NCI-H1436 treated with DMSO at 0.1 percent for 48 hours (cell line): ENCODE results near the gene MPRIP.
"Not testable (repeated sequence)": the region's sequence is repeated elsewhere in the genome, so short reads cannot be mapped to it uniquely, and the experiment has no call there.

ENCODE experiments used
- DNase-seq: peaks from one replicate; lab custom pipeline; 2025; lab: John Stamatoyannopoulos, UW

Gene MPRIP

GRCh38 chr17:17186551-17187505 lies 144.6 kb downstream of the MPRIP start:
- no peak for DNase-seq

- DNase-seq, result no peak
Measured at GRCh38 chr17:17188586-17188985, 146.3 kb downstream of the MPRIP start.

- no peak for DNase-seq
Measured at GRCh38 chr17:17189559-17189958, 147.3 kb downstream of the MPRIP start.

GRCh38 chr17:17190188-17190587 lies 147.9 kb downstream of the MPRIP start:
- no peak for DNase-seq

- DNase-seq, result no peak
Measured at GRCh38 chr17:17191346-17191792, 149.1 kb downstream of the MPRIP start.

- DNase-seq, result no peak
Measured at GRCh38 chr17:17191961-17192381, 149.7 kb downstream of the MPRIP start.

GRCh38 chr17:17195466-17195865 lies 153.2 kb downstream of the MPRIP start:
- DNase-seq, result not testable (repeated sequence)

- DNase-seq, result no peak
Measured at GRCh38 chr17:17196776-17197175, 154.5 kb downstream of the MPRIP start.

GRCh38 chr17:17198281-17198680 lies 156.0 kb downstream of the MPRIP start:
- DNase-seq, result no peak

- DNase-seq, result no peak
Measured at GRCh38 chr17:17200311-17200710, 158.1 kb downstream of the MPRIP start.

GRCh38 chr17:17200831-17201230 lies 158.6 kb downstream of the MPRIP start:
- no peak for DNase-seq

- no peak for DNase-seq
Measured at GRCh38 chr17:17201271-17201670, 159.0 kb downstream of the MPRIP start.

- DNase-seq, result no peak
Measured at GRCh38 chr17:17201907-17202306, 159.7 kb downstream of the MPRIP start.

- no peak for DNase-seq
Measured at GRCh38 chr17:17203173-17203730, 161.0 kb downstream of the MPRIP start.

GRCh38 chr17:17204041-17204591 lies 161.9 kb downstream of the MPRIP start:
- DNase-seq, result no peak

GRCh38 chr17:17204635-17205231 lies 162.5 kb downstream of the MPRIP start:
- DNase-seq, result no peak

GRCh38 chr17:17205368-17206123 lies 163.3 kb downstream of the MPRIP start:
- DNase-seq, result no peak

- DNase-seq, result no peak
Measured at GRCh38 chr17:17206124-17206912, 164.1 kb downstream of the MPRIP start, which contains the start of gene PLD6. PLD6 (minus strand) TSS chr17:17206333; CDS start chr17:17206286, 47 bp downstream.

- no peak for DNase-seq
Measured at GRCh38 chr17:17206913-17207335, 164.7 kb downstream of the MPRIP start.

- no peak for DNase-seq
Measured at GRCh38 chr17:17207998-17208397, 165.7 kb downstream of the MPRIP start.

- DNase-seq, result no peak
Measured at GRCh38 chr17:17213775-17214174, 171.5 kb downstream of the MPRIP start.
